Hepatocyte (in vitro differentiated cells): ENCODE data around the gene ELOVL5.

Source experiments
- CTCF ChIP-seq: fragments of 200-600 bp; sonication (generic); IDR thresholded peaks from 2 replicates; pipeline ENCODE4 v1.5.1; 2016; ENCODE audit warnings: antibody characterized with exemption, mild to moderate bottlenecking; ENCODE audit not compliant: poor library complexity
- EZH2phosphoT487 ChIP-seq: fragments of 200-600 bp; sonication (generic); IDR thresholded peaks from one replicate; pipeline ENCODE4 v1.6.1; 2018; ENCODE audit warnings: antibody characterized with exemption, mild to moderate bottlenecking, low read depth, moderate library complexity; ENCODE audit not compliant: unreplicated experiment, severe bottlenecking

- no peak for TF ChIP-seq EZH2phosphoT487
- TF ChIP-seq CTCF: no peak
Observed at GRCh38 chr6:53363341-53364079, 14.8 kb upstream of the ELOVL5 start.
